Liver (tissue), 2 donors: Measurements from ENCODE around the gene ZSCAN5B.
"Not testable (repeated sequence)": the region's sequence is repeated elsewhere in the genome, so short reads cannot be mapped to it uniquely, and the experiment has no call there.

ENCODE experiments used
- YY1 ChIP-seq: IDR thresholded peaks from 2 replicates; pipeline ENCODE4 v1.6.1; 2016; ENCODE audit warnings: antibody characterized with exemption, mild to moderate bottlenecking
- TF ChIP-seq, protein P1 (sequence below): fragments of 150-350 bp; IDR thresholded peaks from 2 replicates; pipeline ENCODE4 v1.5.1; 2017; ENCODE audit warnings: improper control_type of control experiment, low read depth, low read length; ENCODE audit not compliant: missing input control
- TF ChIP-seq, protein P2 (sequence below): IDR thresholded peaks from 2 replicates; pipeline ENCODE4 v1.6.1; 2016; ENCODE audit warnings: antibody characterized with exemption, mild to moderate bottlenecking
- donor health status: healthy.

DNA sequence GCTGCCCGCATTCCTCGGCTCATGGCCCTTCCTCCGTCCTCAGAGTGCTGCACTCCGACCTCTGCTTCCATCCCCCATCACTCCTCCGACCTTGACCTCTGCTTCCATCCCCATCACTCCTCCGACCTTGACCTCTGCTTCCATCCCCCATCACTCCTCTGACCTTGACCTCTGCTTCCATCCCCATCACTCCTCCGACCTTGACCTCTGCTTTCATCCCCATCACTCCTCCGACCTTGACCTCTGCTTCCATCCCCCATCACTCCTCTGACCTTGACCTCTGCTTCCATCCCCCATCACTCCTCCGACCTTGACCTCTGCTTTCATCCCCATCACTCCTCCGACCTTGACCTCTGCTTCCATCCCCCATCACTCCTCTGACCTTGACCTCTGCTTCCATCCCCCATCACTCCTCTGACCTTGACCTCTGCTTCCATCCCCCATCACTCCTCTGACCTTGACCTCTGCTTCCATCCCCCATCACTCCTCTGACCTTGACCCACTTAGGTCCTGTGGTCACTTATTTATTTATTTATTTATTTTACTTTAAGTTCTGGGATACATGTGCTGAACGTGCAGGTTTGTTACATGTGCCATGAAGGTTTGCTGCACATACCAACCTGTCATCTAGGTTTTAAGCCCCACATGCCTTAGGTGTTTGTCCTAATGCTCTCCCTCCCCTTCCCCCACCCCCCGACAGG is 48.5 kb downstream of the ZSCAN5B start:
- TF ChIP-seq, protein P1, sequence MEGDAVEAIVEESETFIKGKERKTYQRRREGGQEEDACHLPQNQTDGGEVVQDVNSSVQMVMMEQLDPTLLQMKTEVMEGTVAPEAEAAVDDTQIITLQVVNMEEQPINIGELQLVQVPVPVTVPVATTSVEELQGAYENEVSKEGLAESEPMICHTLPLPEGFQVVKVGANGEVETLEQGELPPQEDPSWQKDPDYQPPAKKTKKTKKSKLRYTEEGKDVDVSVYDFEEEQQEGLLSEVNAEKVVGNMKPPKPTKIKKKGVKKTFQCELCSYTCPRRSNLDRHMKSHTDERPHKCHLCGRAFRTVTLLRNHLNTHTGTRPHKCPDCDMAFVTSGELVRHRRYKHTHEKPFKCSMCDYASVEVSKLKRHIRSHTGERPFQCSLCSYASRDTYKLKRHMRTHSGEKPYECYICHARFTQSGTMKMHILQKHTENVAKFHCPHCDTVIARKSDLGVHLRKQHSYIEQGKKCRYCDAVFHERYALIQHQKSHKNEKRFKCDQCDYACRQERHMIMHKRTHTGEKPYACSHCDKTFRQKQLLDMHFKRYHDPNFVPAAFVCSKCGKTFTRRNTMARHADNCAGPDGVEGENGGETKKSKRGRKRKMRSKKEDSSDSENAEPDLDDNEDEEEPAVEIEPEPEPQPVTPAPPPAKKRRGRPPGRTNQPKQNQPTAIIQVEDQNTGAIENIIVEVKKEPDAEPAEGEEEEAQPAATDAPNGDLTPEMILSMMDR, result not testable (repeated sequence)
- TF ChIP-seq, protein P2, sequence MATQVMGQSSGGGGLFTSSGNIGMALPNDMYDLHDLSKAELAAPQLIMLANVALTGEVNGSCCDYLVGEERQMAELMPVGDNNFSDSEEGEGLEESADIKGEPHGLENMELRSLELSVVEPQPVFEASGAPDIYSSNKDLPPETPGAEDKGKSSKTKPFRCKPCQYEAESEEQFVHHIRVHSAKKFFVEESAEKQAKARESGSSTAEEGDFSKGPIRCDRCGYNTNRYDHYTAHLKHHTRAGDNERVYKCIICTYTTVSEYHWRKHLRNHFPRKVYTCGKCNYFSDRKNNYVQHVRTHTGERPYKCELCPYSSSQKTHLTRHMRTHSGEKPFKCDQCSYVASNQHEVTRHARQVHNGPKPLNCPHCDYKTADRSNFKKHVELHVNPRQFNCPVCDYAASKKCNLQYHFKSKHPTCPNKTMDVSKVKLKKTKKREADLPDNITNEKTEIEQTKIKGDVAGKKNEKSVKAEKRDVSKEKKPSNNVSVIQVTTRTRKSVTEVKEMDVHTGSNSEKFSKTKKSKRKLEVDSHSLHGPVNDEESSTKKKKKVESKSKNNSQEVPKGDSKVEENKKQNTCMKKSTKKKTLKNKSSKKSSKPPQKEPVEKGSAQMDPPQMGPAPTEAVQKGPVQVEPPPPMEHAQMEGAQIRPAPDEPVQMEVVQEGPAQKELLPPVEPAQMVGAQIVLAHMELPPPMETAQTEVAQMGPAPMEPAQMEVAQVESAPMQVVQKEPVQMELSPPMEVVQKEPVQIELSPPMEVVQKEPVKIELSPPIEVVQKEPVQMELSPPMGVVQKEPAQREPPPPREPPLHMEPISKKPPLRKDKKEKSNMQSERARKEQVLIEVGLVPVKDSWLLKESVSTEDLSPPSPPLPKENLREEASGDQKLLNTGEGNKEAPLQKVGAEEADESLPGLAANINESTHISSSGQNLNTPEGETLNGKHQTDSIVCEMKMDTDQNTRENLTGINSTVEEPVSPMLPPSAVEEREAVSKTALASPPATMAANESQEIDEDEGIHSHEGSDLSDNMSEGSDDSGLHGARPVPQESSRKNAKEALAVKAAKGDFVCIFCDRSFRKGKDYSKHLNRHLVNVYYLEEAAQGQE, result not testable (repeated sequence)
- TF ChIP-seq YY1, result not testable (repeated sequence)
